Fibroblast of skin of left biceps (primary cell): ENCODE measurements around the gene ECM2.

Experiments used
- DNase-seq, 2 experiments: peaks; one replicate each; pipeline ENCODE4 v3.0.0-alpha.2; 2013; ENCODE audit warnings: low read depth in 2 of 2

ECM2 gene

DNA sequence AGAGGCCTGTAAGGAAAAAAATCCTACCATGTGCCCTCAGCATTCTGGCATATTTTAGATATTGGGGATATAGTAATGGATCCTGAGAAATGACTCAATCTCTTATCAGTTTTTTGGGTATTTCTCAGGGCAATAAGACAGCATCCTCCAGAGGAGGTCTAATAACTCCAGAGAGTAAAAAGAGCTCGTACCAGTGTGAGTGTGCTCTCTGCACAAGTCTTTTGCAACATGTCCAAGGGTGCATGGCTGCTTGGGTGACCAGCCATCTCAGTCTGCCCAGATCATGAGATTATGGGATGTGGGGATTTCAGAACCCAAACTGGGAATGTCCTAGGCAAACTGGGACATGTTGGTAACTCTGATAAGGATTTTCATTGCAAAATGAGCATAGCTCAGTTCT, 68.7 kb downstream of the ECM2 start:
- no peak for DNase-seq

DNA sequence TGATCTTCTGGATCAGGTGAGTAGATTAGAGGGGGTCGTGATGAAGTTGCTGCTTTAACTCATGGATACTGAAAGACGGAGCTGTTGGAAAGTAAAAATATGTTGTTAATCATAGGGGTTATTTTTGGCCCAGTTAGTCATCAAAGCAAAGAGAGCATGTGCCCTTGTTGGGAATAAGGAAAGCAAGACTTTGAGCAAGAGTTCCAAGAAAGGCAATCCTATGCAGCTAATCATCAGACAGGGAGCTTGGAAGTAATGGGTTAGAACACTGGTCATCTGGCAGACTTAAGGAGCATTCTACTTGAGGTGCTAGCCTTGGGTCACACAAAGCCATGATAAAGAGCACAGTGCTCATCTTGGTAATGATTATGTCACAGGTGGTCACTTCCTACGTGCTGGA, 71.8 kb downstream of the ECM2 start:
- peak; percentile 79 to 80 for DNase-seq

DNA sequence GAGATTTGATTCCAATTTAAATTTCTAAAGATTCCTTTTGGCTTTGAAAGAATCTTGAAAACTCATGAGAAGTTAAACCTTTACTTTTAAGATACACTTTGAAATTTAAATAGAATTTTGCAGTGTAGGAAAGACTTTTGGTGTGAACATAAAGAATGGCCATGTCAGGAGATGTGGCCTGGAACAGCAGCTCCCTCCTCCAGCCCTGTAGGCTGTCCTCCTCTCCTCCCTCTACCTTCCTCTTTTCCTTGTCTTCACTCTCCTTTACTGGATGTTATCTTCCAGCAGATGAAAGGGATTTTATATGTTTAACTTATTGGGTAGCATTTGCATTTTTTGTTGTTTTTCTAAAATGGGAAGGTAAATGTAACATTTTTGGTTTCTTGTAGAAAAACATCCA, 72.4 kb downstream of the ECM2 start:
- DNase-seq, result no peak

DNA sequence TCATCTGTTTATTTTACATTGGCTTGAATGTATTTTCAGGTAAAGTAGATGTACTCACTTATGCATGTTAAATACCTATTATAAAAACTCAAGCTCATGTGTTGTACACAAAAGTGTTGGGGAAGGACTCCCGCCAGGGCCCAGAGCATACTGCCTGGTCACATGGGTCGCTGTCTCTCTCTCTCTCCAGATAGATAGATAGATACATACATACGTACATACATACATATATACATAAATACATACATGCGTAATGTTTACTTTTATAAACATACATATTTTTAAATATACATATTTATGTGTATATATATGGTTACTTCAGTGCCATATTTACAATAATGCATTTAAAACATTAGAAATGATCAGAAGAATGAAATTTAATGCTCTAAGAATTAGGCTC, 78.2 kb downstream of the ECM2 start:
- no peak for DNase-seq

DNA sequence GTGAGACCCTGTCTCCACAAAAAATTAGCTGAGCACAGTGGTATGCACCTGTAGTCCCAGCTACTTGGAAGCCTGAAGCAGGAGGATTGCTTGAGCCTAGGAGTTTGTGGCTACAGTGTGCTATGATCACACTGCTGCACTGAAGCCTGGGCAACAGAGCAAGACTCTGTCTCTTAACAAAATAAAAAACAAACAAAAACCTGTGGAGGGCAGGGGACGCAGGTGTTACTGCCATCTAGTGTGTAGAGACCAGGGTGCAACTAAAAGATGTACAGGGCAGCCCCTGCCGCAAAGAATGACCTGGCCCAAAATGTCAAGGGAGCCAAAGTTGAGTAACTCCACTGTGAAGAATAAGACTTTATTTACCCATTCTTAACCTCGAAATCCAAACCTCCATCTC, 80.6 kb downstream of the ECM2 start:
- no peak for DNase-seq

DNA sequence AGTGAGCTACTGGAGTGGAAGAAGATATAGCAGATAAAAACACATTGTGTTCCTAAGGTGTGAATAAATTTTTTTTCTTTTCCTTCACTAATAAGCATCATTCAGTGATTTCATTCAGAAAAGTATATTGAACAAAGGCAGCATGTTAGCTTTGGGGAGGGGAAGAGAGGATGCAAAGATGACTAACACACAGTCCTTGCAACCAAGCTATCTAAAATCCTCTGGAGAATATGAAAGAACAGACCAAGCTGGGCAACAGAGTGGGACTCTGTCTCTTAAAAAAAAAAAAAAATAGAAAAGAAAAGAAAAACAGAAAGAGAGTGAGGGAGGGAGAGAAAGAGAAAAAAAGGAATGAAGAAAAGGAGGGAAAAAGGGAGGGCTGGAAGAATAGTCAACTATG, 89.3 kb downstream of the ECM2 start:
- DNase-seq, result no peak
